CD4-positive, alpha-beta T cell treated with Interleukin-2 at 100 ng/mL for 4 hours (primary cell): ENCODE data around the gene LCN2.
"Not testable (repeated sequence)": the region's sequence is repeated elsewhere in the genome, so short reads cannot be mapped to it uniquely, and the experiment has no call there.

Experiments
- DNase-seq: peaks from one replicate; pipeline ENCODE4 v3.0.0-alpha.2; 2020; ENCODE audit warnings: low spot score

The LCN2 gene

GRCh38 chr9:128149001-128149701 is at the start of gene LCN2:
LCN2 (plus strand) TSS chr9:128149453; CDS start chr9:128149526, 73 bp downstream.
- no peak for DNase-seq

GRCh38 chr9:128099932-128100491 is 49.2 kb upstream of the LCN2 start:
- DNase-seq: no peak

GRCh38 chr9:128100581-128100980 is 48.7 kb upstream of the LCN2 start:
- DNase-seq: no peak

- DNase-seq: no peak
Observed at GRCh38 chr9:128101231-128101661, 48.0 kb upstream of the LCN2 start.

GRCh38 chr9:128101690-128102089 is 47.6 kb upstream of the LCN2 start:
- DNase-seq: no peak

GRCh38 chr9:128102196-128102595 is 47.1 kb upstream of the LCN2 start:
- no peak for DNase-seq

- no peak for DNase-seq
Observed at GRCh38 chr9:128102861-128103588, 46.2 kb upstream of the LCN2 start.

- DNase-seq: peak; percentile 49
Observed at GRCh38 chr9:128103589-128103962, 45.7 kb upstream of the LCN2 start.

- DNase-seq: no peak
Observed at GRCh38 chr9:128104171-128104618, 45.1 kb upstream of the LCN2 start.

GRCh38 chr9:128105538-128106175 is 43.6 kb upstream of the LCN2 start:
- DNase-seq: no peak

GRCh38 chr9:128106181-128106939 is 42.9 kb upstream of the LCN2 start:
- DNase-seq: no peak

GRCh38 chr9:128106940-128107467 is 42.2 kb upstream of the LCN2 start:
- no peak for DNase-seq

- no peak for DNase-seq
Observed at GRCh38 chr9:128107468-128108268, 41.6 kb upstream of the LCN2 start.

GRCh38 chr9:128108269-128109049 is 40.8 kb upstream of the LCN2 start:
- DNase-seq: no peak

GRCh38 chr9:128109050-128109709 is 40.1 kb upstream of the LCN2 start:
- DNase-seq: no peak

- not testable (repeated sequence) for DNase-seq
Observed at GRCh38 chr9:128111726-128112125, 37.5 kb upstream of the LCN2 start.

GRCh38 chr9:128113526-128114325 is 35.5 kb upstream of the LCN2 start:
- no peak for DNase-seq

GRCh38 chr9:128114326-128115186 is 34.7 kb upstream of the LCN2 start:
- no peak for DNase-seq
